TTC549 (cell line): Measurements from ENCODE around the gene PACSIN3.
"Not testable (repeated sequence)": the region's sequence is repeated elsewhere in the genome, so short reads cannot be mapped to it uniquely, and the experiment has no call there.

ENCODE experiments used
- FAIRE-seq: peaks from 2 replicates; lab custom pipeline; 2012; peaks lifted over from hg19 to GRCh38; lab: Jason Lieb, UNC

The PACSIN3 gene

DNA sequence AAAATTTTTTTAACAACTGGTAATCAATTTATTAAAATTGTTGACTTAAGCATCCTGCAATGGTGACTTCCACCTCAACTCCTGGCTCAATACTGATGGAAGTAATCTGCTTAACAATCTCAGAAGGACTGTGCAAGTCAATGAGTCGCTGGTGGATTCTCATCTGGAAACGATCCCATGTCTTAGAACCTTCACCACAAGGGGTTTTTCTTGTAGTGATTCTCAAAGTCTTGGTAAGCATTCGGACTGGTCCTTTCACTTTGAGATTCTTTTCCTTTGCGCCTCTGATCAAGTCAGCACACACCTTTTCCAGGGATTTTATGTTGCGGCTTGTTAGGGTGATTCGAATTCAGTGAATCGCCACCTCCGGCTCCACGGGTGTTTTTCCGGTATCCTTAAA, 4.9 kb upstream of the PACSIN3 start:
- not testable (repeated sequence) for FAIRE-seq

GRCh38 chr11:47189100-47189834, 3.0 kb upstream of the PACSIN3 start:
- FAIRE-seq, result no peak

GRCh38 chr11:47188259-47188658, 2.0 kb upstream of the PACSIN3 start:
- no peak for FAIRE-seq

GRCh38 chr11:47187723-47188122, 1.5 kb upstream of the PACSIN3 start:
- FAIRE-seq, result no peak

DNA sequence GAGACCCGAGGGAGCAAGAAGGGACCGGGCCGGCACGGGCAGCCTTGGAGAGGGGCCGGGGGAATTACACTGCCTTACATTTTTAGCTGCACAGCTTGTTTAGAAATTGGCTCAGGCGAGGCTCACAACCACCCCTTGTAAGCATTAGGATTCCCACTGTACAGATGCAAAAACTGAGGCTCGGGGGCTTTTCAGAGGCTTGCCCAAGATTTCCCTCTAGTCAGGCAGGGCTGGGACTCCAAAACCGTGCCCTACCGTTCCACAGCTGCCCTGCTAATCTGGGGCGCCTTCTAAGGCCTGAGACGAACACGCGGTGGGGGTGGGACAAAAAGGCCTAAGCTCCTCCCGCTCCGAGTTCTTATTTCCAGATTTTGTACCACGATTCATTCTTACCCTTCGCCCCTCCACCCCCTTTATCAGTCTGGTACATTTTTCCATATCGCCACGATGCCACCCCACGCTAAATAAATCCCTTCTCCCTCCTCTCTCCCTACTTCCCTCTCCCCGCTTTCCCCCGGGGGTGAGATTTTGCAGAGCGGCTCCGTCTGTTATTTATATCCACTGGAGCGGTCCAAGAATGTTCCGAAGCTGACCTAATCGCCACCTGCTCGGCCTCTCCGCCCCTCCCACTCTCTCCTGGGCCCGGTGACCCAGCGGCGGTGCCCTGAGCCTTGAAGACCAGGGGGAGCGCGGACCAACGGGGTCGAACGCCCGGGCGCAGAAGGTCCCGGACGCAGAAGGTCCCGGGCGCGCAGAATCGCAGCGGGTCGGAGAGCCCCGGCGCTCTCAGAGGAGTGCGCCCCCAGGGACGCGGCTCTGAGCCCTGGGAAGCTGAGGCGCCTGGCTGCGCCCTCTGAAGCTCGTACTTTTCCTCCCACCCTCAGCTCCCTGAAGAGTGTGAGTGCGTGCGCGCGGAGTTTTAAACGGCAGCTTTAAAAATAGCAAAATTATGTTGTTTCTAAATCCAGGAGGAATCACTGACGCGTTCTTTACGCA, 764 bp upstream of the PACSIN3 start:
- no peak for FAIRE-seq

- FAIRE-seq, result no peak
These were observed 744 bp downstream of the PACSIN3 start for GRCh38 chr11:47185305-47186075.

DNA sequence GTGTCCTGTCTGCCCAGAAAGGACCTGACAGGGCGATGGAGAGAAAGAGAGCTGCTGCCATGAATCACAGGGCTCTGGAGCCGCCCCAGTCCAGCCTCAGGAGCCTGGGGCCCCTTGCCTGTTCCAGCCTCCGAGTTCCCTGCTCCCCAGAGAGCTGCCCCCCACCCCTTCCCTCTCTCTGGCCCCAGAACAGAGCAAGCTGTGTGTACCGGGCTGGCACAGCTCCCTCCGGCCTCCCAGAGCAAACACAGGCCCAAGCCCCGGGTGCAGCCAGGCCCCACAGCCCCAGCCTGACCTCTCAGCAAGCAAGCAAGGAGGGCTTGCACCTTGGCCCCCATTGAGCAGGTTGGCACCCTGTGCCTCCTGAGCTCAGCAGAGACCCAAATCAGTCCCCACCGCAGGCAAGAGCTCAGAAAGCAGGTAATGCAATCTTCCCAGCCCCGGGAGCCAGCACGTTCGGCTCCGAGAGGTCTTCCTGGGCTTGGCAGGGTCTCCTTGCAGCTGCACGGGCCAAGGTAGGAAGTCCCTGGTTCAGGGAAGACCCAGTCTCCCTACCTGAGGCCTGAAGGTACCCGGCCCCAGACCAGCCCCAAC, 1.4 kb downstream of the PACSIN3 start:
- FAIRE-seq, result no peak

GRCh38 chr11:47183969-47184368, 2.3 kb downstream of the PACSIN3 start:
- FAIRE-seq, result no peak

GRCh38 chr11:47183031-47183856, 3.0 kb downstream of the PACSIN3 start:
- no peak for FAIRE-seq

DNA sequence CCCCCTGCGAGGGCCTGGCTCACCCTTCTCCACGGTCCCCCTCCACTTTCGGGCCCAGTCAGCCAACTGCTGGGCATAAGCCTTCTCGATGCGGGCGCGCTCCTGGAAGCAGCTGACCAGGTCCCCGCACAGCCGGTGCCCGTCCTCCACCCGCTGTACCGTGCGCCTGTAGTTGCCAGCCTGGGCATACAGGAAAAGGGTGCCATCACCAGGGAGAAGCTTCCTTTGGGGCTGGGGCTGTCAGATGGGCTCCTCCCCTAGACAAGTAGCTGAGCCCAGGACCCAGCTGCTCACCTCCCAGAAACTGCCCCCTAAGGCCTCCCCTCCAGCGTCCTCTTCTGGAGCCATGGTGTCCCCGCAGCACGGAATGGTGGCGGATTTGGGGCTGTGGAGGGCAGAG, 3.9 kb downstream of the PACSIN3 start:
- no peak for FAIRE-seq

DNA sequence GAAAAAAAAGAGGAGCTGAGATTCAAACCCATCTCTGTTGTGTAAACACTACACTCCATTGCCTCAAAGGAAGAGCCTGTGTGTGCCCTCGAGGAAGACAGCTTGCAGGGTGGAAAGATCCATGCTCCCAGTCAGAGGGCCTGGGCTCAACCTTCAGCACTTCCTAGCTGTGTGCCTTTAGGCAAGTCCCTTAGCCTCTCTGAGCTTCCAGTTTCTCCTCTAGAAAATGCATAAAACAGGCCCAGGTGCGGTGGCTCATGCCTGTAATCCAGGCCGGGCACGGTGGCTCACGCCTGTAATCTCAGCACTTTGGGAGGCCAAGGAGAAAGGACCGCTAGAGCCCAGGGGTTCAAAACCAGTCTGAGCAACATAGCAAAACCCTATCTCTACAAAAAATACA, 5.0 kb downstream of the PACSIN3 start:
- FAIRE-seq, result no peak

GRCh38 chr11:47180006-47180787, 6.0 kb downstream of the PACSIN3 start:
- FAIRE-seq, result no peak

- FAIRE-seq, result no peak
These were observed 6.6 kb downstream of the PACSIN3 start for GRCh38 chr11:47179655-47179991.

GRCh38 chr11:47178737-47179654, 7.2 kb downstream of the PACSIN3 start:
- FAIRE-seq, result no peak

DNA sequence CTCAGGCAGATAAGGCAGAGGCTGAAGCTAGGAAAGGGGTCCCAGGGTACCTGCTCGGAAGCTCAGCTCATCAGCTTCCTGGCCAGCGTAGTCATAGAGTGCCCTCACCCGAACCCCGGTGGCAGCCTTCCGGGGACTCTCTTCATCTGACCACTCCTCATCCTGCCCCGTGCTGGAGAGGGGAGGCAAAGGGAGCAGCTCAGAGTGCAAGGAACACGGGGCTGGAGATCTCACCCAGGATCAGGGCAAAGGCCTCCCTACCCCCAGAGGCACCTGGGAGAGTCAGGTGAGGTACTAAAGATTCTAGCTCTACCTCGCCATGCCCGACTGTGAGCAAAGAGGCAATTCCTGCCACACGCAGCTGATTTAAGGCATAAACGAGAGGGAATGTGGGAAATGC, 7.9 kb downstream of the PACSIN3 start:
- FAIRE-seq, result no peak

- no peak for FAIRE-seq
These were observed 8.4 kb downstream of the PACSIN3 start for GRCh38 chr11:47177846-47178245.

- FAIRE-seq, result no peak
These were observed 8.9 kb downstream of the PACSIN3 start for GRCh38 chr11:47177229-47177845.

GRCh38 chr11:47176328-47177228, 9.7 kb downstream of the PACSIN3 start, which contains the start of gene ARFGAP2:
Gene ARFGAP2, minus strand, starts transcription at chr11:47176879. Its CDS starts 26 bp downstream, at chr11:47176853.
- peak; percentile 37 for FAIRE-seq
